Activated CD4-positive, alpha-beta memory T cell treated with anti-CD3 and anti-CD28 coated beads, Interleukin-2, amount 10 ng/mL, durations not matched to agents 7 days and 5 days (primary cell): Measurements from ENCODE around the gene DUSP12. TPM values are rescaled to one million over a fixed set of nuclear protein-coding genes. Genes with fewer than 3 reads are reported as not detected.

ENCODE experiments used
- total RNA-seq, 2 experiments: library from RNA; stranded (reverse); gene quantifications; one replicate each; pipeline ENCODE4 v1.2.3, GENCODE V29; 2021

DUSP12 gene
- total RNA-seq, 2 experiments from 2014 or later, result 23.4 to 23.5 TPM

Other genes starting within 250 kb of the DUSP12 start
- gene FCGR2A, start 244.3 kb upstream of the DUSP12 start, total RNA-seq, result under 1 TPM in 1 of 2 experiments, not detected in 1; 0.30 TPM
- gene HSPA6, start 225.2 kb upstream of the DUSP12 start, total RNA-seq, result 1 to 10 TPM in 1 of 2 experiments, under 1 TPM in 1; 0.91 to 1.2 TPM
- under 1 TPM; 0.18 to 0.53 TPM for gene FCGR3A, start 200.0 kb upstream of the DUSP12 start, total RNA-seq
- not detected for gene FCGR3B, start 118.6 kb upstream of the DUSP12 start, total RNA-seq
- under 1 TPM; 0.18 to 0.25 TPM for gene FCGR2B, start 86.6 kb upstream of the DUSP12 start, total RNA-seq
- not detected for gene FCRLA, start 42.6 kb upstream of the DUSP12 start, total RNA-seq
- under 1 TPM; 0.35 to 0.43 TPM for gene FCRLB, start 28.2 kb upstream of the DUSP12 start, total RNA-seq
- gene ATF6, start 16.5 kb downstream of the DUSP12 start, total RNA-seq, result 10 to 100 TPM; 19.3 TPM